ENCODE data around the gene SNRPA1.

The SNRPA1 gene

DNA sequence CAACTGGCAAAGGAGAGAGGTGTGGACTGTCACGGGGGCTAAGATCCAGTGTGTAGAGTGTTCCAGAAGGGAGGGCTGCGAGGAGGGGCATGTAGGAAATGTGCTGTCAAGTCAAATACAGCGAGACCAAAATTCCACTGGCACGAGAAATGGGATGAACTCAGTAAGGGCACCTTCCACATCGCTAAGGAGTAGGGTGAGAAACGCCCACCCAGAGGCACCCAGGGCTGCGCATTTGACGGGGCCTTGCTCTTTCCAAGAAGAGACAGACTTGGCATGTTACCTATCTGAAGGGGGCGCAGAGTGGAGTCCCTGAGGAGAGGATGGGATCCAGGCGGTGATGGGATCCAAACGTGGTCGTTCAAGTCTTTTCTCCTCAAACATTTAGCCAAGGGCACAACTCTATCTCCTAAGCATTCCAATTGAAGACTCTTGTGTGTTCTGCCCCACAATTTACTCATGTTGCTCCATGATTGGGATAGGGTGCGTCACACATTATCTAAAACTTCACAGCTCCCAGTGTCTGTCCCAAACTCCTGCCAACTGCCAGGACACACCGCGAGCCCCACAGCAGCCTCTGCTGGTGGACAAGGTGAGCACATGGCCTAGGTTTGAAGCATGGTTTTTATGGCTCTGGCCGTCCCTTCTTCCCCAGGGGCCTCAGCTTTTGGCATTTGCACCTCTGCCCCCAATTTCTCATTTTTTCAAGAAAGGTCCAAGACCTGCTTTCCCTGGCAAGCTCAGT lies 25.4 kb downstream of the SNRPA1 start:
- CTCF ChIA-PET, result interaction anchor here (0.6 to 1.8 kb wide), 6 partner anchors 12 to 253 kb away, joined by 3 to 9 read pairs (median 4); no protein-coding TSS in a partner anchor
- Histone ChIP-seq H3K36me3 (ENCODE audit: control insufficient read depth in 4 of 4, insufficient read depth in 4 of 4, low read length in 3 of 4) (peaks cover 17 to 52% (median 44%) of the 10 kb centered on the region in 4 experiments), H3K4me1 (ENCODE audit: control extremely low read depth in 1 of 4, control insufficient read depth in 4 of 4, insufficient read depth in 4 of 4, low read length in 3 of 4) (peaks cover 0 to 4% (median 0%) of the 10 kb centered on the region in 4 experiments), H3K4me3 (ENCODE audit: control insufficient read depth in 1 of 7, extremely low read depth in 1 of 7, insufficient read depth in 4 of 7, low read depth in 2 of 7, low read length in 6 of 7) (no peak overlapping the region), H3K9me3 (ENCODE audit: control extremely low read depth in 1 of 5, control insufficient read depth in 4 of 5, insufficient read depth in 2 of 5, low read depth in 1 of 5, low read length in 4 of 5) (no peaks in the 10 kb centered on the region), H3K27me3 (replicated peaks in 2 of 5; ENCODE audit: control insufficient read depth in 4 of 5, insufficient read depth in 5 of 5, low read length in 4 of 5) (no peaks in the 10 kb centered on the region), H3K27ac (ENCODE audit: insufficient read depth in 1 of 2, low read depth in 1 of 2, low read length in 2 of 2, poor library complexity in 1 of 2, severe bottlenecking in 2 of 2) (no peak overlapping the region)
- POLR2A ChIA-PET, result no interaction called here
- 93% methylated on average over 14 of the region's 16 CpGs for whole genome bisulfite sequencing (ENCODE audit: insufficient coverage)
- DNase-seq, result no peak

DNA sequence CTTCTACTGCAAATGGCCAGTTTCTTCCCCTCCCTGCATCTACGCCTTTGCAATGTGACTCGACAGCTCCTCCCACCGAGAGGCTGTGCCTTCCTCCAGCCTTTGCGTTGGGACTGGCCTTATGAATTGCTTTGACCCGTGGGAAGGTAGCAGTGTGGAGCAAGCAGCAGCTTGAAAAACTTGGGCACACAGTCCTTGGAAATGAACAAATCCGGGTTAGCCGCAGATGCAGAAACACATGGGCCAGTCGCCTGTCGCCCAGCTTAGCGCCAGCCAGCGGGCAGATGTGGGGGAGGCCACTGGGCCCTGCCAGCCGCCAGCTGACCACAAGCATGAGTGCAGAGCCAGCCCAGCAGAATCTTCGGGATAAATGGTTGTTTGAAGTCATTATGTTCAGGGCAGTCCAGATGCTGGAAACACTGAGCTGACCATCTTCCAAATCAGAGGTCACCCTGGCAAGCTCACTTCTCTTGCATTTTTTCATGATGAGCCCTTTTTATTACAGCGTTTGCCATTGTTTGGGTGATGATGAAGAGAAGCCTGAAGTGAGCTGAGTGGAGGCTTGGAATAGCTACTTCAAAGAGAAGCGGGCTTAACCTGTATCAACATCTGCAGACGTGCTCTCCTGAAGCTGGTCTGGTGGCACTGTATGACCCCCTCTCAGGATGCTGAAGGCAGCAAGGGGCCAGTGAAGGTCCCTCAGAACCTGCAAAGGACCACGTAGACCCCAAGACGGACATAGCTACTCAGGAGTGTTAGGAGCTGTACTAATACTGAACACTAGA lies 27.5 kb downstream of the SNRPA1 start:
- DNase-seq, result no peak
- ChIA-PET CTCF (interaction anchor here (0.8 to 2.1 kb wide), 11 partner anchors 9 to 387 kb away, joined by 3 to 13 read pairs (median 4); no protein-coding TSS in a partner anchor), POLR2A (interaction anchor here (0.6 to 1.3 kb wide), 3 partner anchors 9 to 241 kb away, joined by 3 to 4 read pairs (median 3); partner anchors contain the start of gene SNRPA1)
- Histone ChIP-seq H3K27ac (ENCODE audit: insufficient read depth in 1 of 2, low read depth in 1 of 2, low read length in 2 of 2, poor library complexity in 1 of 2, severe bottlenecking in 2 of 2) (no peak overlapping the region), H3K27me3 (replicated peaks in 2 of 5; ENCODE audit: control insufficient read depth in 4 of 5, insufficient read depth in 5 of 5, low read length in 4 of 5) (no peaks in the 10 kb centered on the region), H3K4me1 (ENCODE audit: control extremely low read depth in 1 of 4, control insufficient read depth in 4 of 4, insufficient read depth in 4 of 4, low read length in 3 of 4) (peaks cover 0 to 4% (median 0%) of the 10 kb centered on the region in 4 experiments), H3K4me3 (ENCODE audit: control insufficient read depth in 1 of 7, extremely low read depth in 1 of 7, insufficient read depth in 4 of 7, low read depth in 2 of 7, low read length in 6 of 7) (no peak overlapping the region), H3K36me3 (ENCODE audit: control insufficient read depth in 4 of 4, insufficient read depth in 4 of 4, low read length in 3 of 4) (peaks cover 7 to 31% (median 27%) of the 10 kb centered on the region in 4 experiments), H3K9me3 (ENCODE audit: control extremely low read depth in 1 of 5, control insufficient read depth in 4 of 5, insufficient read depth in 2 of 5, low read depth in 1 of 5, low read length in 4 of 5) (no peaks in the 10 kb centered on the region)
- 93% methylated on average over 17 of the region's 18 CpGs for WGBS (ENCODE audit: insufficient coverage)

DNA sequence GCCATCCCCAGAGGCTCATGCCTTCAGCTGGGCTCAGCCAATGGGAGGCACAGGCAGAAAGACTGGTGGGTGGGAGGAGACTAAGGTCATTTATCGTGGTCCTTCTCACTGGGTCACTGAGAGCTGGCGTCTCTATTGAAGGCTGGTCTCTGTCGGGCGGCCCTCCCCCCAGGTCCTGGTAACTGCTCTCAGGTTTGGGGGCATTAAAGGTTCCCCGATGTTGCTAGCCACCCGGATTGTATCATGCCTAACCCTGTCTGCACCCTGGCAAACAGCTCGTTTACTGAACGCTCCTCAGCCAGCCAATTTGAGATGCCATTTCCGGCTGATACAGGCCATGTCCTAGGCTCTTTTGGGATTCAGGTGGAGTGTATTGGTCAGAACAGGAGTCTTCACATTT lies 28.3 kb downstream of the SNRPA1 start:
- no peak for DNase-seq
- Histone ChIP-seq H3K9me3 (ENCODE audit: control extremely low read depth in 1 of 5, control insufficient read depth in 4 of 5, insufficient read depth in 2 of 5, low read depth in 1 of 5, low read length in 4 of 5) (no peaks in the 10 kb centered on the region), H3K27me3 (replicated peaks in 2 of 5; ENCODE audit: control insufficient read depth in 4 of 5, insufficient read depth in 5 of 5, low read length in 4 of 5) (no peaks in the 10 kb centered on the region), H3K4me1 (ENCODE audit: control extremely low read depth in 1 of 4, control insufficient read depth in 4 of 4, insufficient read depth in 4 of 4, low read length in 3 of 4) (peaks cover 0 to 4% (median 0%) of the 10 kb centered on the region in 4 experiments), H3K27ac (ENCODE audit: insufficient read depth in 1 of 2, low read depth in 1 of 2, low read length in 2 of 2, poor library complexity in 1 of 2, severe bottlenecking in 2 of 2) (no peak overlapping the region), H3K4me3 (ENCODE audit: control insufficient read depth in 1 of 7, extremely low read depth in 1 of 7, insufficient read depth in 4 of 7, low read depth in 2 of 7, low read length in 6 of 7) (no peak overlapping the region), H3K36me3 (ENCODE audit: control insufficient read depth in 4 of 4, insufficient read depth in 4 of 4, low read length in 3 of 4) (peaks cover 4 to 25% (median 21%) of the 10 kb centered on the region in 4 experiments)
- 96% methylated on average over 9 of the region's 9 CpGs for WGBS (ENCODE audit: insufficient coverage)
- ChIA-PET POLR2A (no interaction called here), CTCF (interaction anchor here (0.9 to 2.1 kb wide), 7 partner anchors 9 to 388 kb away, joined by 3 to 13 read pairs (median 4); no protein-coding TSS in a partner anchor)

DNA sequence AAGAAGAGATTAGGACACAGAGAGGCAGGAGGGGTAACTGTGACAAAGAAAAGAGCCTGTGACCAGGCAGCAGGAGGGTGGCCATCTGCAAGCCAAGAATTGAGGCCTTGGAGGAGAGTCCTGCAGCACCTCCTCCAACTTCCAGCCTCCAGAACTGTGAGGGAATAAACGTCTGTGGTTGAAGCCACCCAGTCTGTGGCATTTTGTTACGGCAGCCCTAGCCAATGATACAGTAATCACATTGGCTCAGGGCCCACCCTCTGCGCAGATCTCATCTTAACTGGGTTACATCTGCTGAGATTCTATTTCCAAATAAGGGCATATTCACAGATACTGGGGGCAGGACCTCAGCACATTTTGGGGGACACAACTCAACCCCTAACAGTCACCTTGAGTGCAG lies 29.0 kb downstream of the SNRPA1 start:
- Histone ChIP-seq H3K36me3 (ENCODE audit: control insufficient read depth in 4 of 4, insufficient read depth in 4 of 4, low read length in 3 of 4) (peaks cover 4 to 17% (median 14%) of the 10 kb centered on the region in 4 experiments), H3K9me3 (ENCODE audit: control extremely low read depth in 1 of 5, control insufficient read depth in 4 of 5, insufficient read depth in 2 of 5, low read depth in 1 of 5, low read length in 4 of 5) (no peaks in the 10 kb centered on the region), H3K4me3 (ENCODE audit: control insufficient read depth in 1 of 7, extremely low read depth in 1 of 7, insufficient read depth in 4 of 7, low read depth in 2 of 7, low read length in 6 of 7) (no peak overlapping the region), H3K4me1 (ENCODE audit: control extremely low read depth in 1 of 4, control insufficient read depth in 4 of 4, insufficient read depth in 4 of 4, low read length in 3 of 4) (peaks cover 0 to 4% (median 0%) of the 10 kb centered on the region in 4 experiments), H3K27me3 (replicated peaks in 2 of 5; ENCODE audit: control insufficient read depth in 4 of 5, insufficient read depth in 5 of 5, low read length in 4 of 5) (no peaks in the 10 kb centered on the region), H3K27ac (ENCODE audit: insufficient read depth in 1 of 2, low read depth in 1 of 2, low read length in 2 of 2, poor library complexity in 1 of 2, severe bottlenecking in 2 of 2) (no peak overlapping the region)
- CTCF ChIA-PET, result interaction anchor here (0.6 to 2.1 kb wide), 6 partner anchors 8 to 376 kb away, joined by 3 to 13 read pairs (median 4); no protein-coding TSS in a partner anchor
- 86% methylated on average over 2 of the region's 3 CpGs for WGBS (ENCODE audit: insufficient coverage)
- POLR2A ChIA-PET, result no interaction called here
- no peak for DNase-seq

DNA sequence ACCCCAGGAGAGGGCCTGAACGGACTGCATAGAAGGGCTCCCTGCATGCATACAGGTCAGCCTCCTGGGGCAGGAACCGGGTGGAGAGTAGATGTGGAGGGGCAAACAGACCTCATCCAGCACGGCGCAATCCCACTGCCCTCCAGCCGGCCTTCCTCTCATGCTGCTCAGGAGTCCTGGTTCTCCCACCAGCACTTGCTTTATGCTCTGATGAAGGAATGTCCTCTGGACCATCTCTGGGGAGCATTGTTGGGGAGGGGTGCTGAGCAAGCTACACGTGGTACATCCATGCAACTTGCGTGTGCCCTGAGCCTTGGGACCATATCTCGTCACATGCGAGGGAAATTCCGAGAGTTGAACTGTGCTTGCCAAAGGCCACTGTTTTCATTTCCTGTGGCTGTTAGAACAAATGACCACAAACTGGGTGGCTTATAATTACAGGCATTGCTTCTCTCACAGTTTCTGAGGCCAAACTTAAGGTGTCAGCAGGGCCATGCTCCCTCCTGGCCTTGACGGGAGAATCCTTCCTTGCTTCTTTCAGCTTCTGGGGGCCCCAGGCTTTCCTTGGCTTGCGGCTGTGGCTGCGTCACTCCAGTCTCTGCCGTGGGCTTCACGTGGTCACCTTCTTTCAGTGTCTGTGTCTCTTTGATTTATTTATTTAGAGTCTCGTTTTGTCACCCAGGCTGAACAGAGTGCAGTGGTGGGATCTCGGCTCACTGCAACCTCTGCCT lies 30.0 kb downstream of the SNRPA1 start:
- Histone ChIP-seq H3K4me3 (ENCODE audit: control insufficient read depth in 1 of 7, extremely low read depth in 1 of 7, insufficient read depth in 4 of 7, low read depth in 2 of 7, low read length in 6 of 7) (no peak overlapping the region), H3K4me1 (ENCODE audit: control extremely low read depth in 1 of 4, control insufficient read depth in 4 of 4, insufficient read depth in 4 of 4, low read length in 3 of 4) (peaks cover 0 to 4% (median 0%) of the 10 kb centered on the region in 4 experiments), H3K36me3 (ENCODE audit: control insufficient read depth in 4 of 4, insufficient read depth in 4 of 4, low read length in 3 of 4) (peaks cover 0 to 9% (median 6%) of the 10 kb centered on the region in 4 experiments), H3K27me3 (replicated peaks in 2 of 5; ENCODE audit: control insufficient read depth in 4 of 5, insufficient read depth in 5 of 5, low read length in 4 of 5) (no peaks in the 10 kb centered on the region), H3K27ac (ENCODE audit: insufficient read depth in 1 of 2, low read depth in 1 of 2, low read length in 2 of 2, poor library complexity in 1 of 2, severe bottlenecking in 2 of 2) (no peak overlapping the region), H3K9me3 (ENCODE audit: control extremely low read depth in 1 of 5, control insufficient read depth in 4 of 5, insufficient read depth in 2 of 5, low read depth in 1 of 5, low read length in 4 of 5) (no peaks in the 10 kb centered on the region)
- no peak for DNase-seq
- WGBS (ENCODE audit: insufficient coverage), result 94% methylated on average over 16 of the region's 17 CpGs
- ChIA-PET CTCF (interaction anchor here (1.3 to 1.7 kb wide), 2 partner anchors 9 to 24 kb away, joined by 3 to 5 read pairs; no protein-coding TSS in a partner anchor), POLR2A (no interaction called here)

DNA sequence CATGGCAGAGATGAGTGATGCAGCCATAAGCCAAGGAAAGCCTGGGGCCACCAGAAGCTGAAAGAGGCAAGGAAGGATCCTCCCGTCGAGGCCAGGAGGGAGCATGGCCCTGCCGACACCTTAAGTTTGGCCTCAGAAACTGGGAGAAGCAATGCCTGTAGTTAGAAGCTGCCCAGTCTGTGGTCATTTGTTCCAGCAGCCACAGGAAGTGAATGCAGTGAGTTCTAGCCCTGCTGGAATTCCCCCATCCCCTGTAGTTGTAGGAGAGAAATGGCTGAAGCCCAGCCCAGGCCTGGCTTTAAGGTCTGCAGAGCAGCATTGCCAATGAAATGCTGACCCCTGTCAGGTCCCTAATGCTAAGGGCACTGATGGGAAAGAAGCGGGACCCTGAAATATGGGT lies 31.0 kb downstream of the SNRPA1 start:
- POLR2A ChIA-PET, result no interaction called here
- no peak for DNase-seq
- 95% methylated on average over 4 of the region's 4 CpGs for WGBS (ENCODE audit: insufficient coverage)
- Histone ChIP-seq H3K27ac (ENCODE audit: insufficient read depth in 1 of 2, low read depth in 1 of 2, low read length in 2 of 2, poor library complexity in 1 of 2, severe bottlenecking in 2 of 2) (no peak overlapping the region), H3K36me3 (ENCODE audit: control insufficient read depth in 4 of 4, insufficient read depth in 4 of 4, low read length in 3 of 4) (peaks cover 0 to 4% (median under 1%) of the 10 kb centered on the region in 4 experiments), H3K4me3 (ENCODE audit: control insufficient read depth in 1 of 7, extremely low read depth in 1 of 7, insufficient read depth in 4 of 7, low read depth in 2 of 7, low read length in 6 of 7) (no peak overlapping the region), H3K9me3 (ENCODE audit: control extremely low read depth in 1 of 5, control insufficient read depth in 4 of 5, insufficient read depth in 2 of 5, low read depth in 1 of 5, low read length in 4 of 5) (no peaks in the 10 kb centered on the region), H3K4me1 (ENCODE audit: control extremely low read depth in 1 of 4, control insufficient read depth in 4 of 4, insufficient read depth in 4 of 4, low read length in 3 of 4) (peaks cover 0 to 4% (median 0%) of the 10 kb centered on the region in 4 experiments), H3K27me3 (replicated peaks in 2 of 5; ENCODE audit: control insufficient read depth in 4 of 5, insufficient read depth in 5 of 5, low read length in 4 of 5) (no peaks in the 10 kb centered on the region)
- CTCF ChIA-PET, result interaction anchor here (1.0 to 5.2 kb wide), 4 partner anchors 10 to 252 kb away, joined by 3 to 42 read pairs (median 4); no protein-coding TSS in a partner anchor

All from common myeloid progenitor, CD34-positive (primary cell).